KBM-7 (cell line): ENCODE data around the gene LARP4B.
A peak's percentile ranks its signal among the peaks of the same experiment; 100 is the strongest.
"Not testable (repeated sequence)": the region's sequence is repeated elsewhere in the genome, so short reads cannot be mapped to it uniquely, and the experiment has no call there.

ENCODE experiments used
- DNase-seq: peaks from one replicate; pipeline ENCODE4 v3.0.0-alpha.2; 2015
- in situ Hi-C: fragments of 300-500 bp; cut with MboI; formaldehyde crosslinking; loops from 2 replicates; pipeline ENCODE4 v1.14.3; 2020; ENCODE audit warnings: low sequenced_read_pairs, low pct_unique_long_range_greater_than_20kb, mixed read lengths

Gene LARP4B

DNA sequence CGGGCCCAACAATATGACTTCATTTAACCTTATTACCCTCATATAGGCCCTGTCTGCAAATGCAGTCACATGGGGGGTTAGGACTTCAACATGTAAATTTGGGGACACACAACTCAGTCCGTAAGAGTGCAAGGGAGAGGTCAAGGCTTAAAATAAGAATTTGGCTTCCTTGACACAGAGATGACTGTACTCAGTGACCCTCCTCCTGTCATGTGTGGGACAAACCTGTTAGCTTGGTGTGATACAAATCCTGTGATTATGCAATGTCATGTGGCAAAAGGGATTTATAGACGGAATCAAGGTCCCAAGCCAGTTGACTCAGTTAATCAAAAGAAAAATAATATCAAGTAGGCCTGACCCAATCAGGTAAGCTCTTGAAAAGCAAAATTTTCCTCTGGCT lies 30.8 kb upstream of the LARP4B start:
- DNase-seq, result no peak
- in situ Hi-C loops, result no loop called here

DNA sequence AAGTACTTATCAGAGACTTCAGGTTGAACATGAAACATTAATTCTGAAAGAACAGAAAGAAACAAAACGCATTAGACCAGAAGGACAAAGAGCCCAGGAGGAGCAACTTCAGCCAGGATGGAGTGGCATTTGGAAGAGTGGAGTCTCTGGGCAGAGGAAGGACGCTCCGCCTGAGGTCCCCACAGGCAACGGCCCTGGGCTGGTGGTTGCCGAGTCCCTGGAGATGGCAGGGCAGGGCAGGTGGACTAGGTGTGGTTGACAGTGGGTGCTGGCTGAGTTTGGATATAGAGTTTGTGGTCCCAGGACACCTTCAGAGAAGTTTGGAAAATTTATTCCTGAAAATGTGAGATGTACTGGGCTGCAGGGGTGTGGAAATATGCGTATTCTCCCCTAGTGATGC lies 27.4 kb upstream of the LARP4B start:
- in situ Hi-C loops, result no loop called here
- DNase-seq, result no peak

DNA sequence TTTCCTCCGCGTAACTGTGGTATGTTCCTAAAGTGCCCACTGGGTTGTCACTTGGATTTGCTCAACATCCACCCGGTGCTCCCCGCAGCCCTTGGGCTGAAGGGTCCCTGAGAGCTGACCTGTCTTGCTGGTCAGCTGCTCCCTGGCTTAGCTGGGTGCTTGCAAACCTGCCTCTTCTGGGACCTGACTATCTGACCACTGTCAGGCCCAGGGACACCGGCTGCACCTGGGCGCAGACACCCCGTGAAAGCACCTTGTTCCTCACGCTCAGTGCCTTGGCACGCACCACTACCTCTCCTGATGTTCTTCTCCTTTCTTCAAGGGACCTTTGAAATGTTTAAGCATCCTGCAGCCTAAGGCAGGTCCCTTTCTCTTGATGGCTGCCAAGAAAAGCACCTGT lies 26.6 kb upstream of the LARP4B start:
- in situ Hi-C loops, result no loop called here
- no peak for DNase-seq

- in situ Hi-C loops, result no loop called here
- DNase-seq, result peak; percentile 26
Observed at GRCh38 chr10:955820-956217, 24.3 kb upstream of the LARP4B start.

DNA sequence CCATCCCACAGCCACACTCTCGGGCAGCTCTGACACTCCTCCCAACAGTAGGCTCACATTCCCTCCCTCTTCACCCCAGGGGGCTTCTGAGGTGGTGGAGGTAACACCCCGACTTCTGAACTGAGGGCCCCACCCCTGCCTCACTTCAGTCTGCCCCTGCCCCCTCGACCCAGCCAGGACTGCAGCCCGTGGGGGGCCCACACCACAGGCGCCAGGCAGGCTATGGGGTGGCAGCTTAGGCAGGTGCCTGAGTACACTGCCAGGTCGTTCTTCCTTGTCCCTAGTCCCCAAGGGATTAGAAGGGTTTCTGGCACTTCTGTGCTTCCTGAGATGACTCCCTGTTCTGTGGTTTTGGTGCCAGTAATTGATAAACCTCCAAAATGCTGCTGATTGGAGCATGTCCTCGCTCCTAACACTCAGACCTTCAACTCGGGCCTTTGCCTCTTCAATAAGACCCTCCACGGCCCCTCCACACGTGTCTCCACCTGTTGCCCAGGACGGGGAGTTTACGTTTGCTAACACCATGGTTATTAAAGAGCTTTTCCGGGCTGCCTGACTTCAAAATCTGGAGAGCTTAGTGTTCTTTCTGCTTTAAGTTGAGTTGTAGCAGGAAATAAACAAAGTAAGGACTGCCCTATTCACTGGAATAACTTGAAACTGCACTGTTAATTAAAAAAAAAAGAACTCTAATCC lies 23.8 kb upstream of the LARP4B start:
- in situ Hi-C loops, result no loop called here
- DNase-seq, result no peak

DNA sequence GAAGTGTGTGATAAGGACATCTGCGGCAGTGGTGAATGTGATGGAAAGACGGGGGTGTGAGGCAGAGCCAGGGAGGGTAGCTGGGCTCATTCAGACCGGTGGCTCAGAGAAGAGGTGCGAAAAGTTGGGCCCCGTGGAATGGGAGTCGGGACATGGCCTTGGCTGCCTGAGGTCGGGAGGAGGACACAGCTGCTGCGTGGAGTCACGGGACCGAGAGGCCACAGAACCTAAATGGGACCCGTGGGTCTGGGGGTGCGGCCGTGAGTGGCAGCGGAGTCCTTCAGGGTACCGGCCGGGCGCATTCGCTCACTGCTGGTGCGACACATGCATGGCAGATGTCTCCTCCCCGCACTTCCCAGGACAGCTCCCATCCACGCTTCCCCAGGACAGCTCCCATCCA lies 22.9 kb upstream of the LARP4B start:
- DNase-seq, result no peak
- in situ Hi-C loops, result no loop called here

- in situ Hi-C loops, result no loop called here
- DNase-seq, result no peak
Observed at GRCh38 chr10:953836-954235, 22.3 kb upstream of the LARP4B start.

DNA sequence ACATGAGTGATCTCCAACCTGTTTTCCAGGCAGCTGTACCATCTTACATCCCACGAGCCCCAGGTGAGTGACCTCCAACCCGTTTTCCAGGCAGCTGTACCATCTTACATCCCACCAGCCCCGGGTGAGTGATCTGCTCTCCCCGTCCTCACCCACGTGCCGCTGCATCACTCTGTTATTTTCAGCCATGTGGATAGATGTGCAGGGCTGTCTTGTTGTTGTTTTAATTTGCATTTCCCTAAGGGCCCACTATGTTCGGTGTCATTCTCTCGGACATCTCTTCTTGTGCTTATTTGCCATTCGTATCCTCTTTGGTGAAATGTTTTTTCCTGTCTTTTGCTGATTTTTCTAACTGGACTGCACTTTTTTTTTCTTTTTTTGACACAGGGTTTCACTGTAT lies 17.9 kb upstream of the LARP4B start:
- in situ Hi-C loops, result no loop called here
- no peak for DNase-seq

GRCh38 chr10:948347-948746 lies 16.8 kb upstream of the LARP4B start:
- DNase-seq, result no peak
- in situ Hi-C loops, result no loop called here

DNA sequence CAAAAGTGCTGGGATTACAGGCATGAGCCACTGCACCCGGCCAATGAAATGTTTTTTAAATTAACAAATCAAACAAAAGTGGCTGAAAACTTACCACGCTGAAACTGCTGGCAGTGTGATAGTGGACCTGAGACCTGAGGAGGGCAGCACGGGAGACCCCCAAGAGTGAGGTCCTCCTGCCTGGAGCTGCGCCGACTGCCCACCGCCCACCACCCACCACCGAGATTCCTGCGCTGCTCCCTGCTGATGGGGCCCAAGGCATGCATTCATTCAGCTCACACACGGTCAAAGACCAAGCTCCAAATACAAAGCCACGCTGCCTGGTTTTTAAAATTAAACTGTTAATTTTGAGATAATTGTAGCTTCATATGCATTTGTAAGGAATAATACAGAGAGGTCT lies 16.4 kb upstream of the LARP4B start:
- in situ Hi-C loops, result no loop called here
- DNase-seq, result no peak

- in situ Hi-C loops, result no loop called here
- no peak for DNase-seq
Observed at GRCh38 chr10:947051-947450, 15.5 kb upstream of the LARP4B start.

DNA sequence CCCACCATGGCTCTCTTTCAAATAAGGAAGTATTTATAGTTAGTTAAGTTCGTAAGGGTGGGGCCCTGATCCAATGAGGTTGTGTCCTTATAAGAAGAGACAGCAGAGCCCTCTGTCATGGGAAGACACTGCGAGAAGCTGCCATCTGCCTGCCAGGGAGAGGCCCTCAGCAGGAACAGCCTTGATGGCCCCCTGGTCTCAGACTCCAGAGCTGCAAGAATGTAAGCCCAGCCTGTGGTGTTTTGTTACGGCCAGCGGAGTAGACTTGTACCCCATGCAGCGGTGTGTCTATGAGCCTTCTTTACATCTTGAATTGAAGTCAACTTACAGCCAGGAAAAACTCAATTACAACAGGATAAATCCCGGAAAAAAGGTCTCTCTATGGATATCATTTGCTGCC lies 14.3 kb upstream of the LARP4B start:
- in situ Hi-C loops, result no loop called here

GRCh38 chr10:944034-944831 lies 12.7 kb upstream of the LARP4B start:
- DNase-seq, result peak; percentile 60
- in situ Hi-C loops, result no loop called here

More for the DNA sequence above, 14.3 kb upstream of the LARP4B start:
- DNase-seq, result no peak

DNA sequence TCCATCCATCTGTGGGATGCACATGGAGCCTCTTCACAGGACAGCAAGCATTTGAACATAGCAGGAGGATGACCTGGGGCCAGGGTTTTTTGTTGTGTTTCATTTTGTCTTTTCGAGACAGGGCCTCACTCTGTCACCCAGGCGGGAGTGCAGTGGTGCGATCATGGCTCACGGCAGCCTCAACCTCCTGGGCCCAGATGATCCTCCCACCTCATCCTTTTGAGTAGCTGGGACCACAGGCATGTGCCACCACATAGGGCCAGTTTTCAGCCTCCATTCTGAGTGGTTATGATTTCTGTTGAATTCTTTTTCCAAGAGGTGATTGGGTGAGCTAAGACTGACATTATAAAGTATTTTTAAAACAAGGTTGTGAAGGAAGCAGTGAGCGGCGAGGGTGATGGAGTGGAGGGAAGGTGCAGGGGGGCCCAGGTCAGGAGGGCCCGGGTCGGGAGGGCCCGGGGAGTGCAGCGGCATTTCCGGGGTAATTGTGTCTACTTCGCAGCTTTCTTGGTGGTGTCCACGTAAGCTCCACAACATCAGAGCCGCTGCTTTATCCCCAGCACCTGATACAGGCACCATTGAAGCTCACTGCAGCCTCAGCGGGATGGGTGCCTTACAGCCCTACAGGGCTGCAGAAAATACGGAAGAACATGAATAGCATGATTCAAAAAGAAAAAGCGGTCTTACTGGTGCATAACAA lies 12.0 kb upstream of the LARP4B start:
- in situ Hi-C loops, result no loop called here
- DNase-seq, result no peak

DNA sequence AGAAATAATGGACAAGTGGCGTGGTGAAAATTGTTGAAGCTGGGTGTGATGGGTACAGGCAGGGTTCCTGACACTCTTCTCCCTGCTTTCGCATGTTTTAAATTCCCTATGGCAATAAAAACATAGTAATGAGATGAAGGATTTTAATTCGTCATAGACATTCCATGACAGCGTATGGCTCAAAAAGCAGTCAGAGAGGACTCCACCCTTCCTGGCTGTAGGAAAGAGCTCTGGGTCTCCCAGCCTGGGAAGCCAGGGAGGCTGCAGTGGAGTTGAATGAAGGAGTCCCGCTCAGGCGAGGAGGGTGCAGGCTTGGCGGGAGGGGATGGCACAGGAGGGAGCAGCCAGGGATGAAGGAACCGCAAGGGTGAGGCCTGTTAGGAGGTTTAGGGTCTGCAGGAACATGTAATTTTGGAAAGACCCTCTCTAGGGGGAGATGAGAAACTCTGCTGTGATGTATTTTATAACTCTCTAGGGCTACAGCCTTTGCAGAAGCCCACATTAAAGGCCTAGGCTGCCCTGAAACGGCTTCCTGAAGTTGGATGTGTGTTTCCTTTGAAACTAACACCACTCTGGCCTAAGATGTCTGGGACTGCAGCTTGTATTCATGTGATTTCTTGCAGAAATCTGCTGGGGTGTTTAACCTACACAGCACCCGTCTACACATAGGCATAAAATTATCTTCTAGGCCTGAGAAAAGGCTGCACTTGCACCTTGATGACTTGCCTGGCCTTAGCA lies 7.6 kb upstream of the LARP4B start:
- no peak for DNase-seq
- in situ Hi-C loops, result no loop called here

- in situ Hi-C loops, result no loop called here
- DNase-seq, result no peak
Observed at GRCh38 chr10:934746-935406, 3.4 kb upstream of the LARP4B start.

- DNase-seq, in situ Hi-C loops: not testable (repeated sequence)
Observed at GRCh38 chr10:934165-934564, 2.7 kb upstream of the LARP4B start.

DNA sequence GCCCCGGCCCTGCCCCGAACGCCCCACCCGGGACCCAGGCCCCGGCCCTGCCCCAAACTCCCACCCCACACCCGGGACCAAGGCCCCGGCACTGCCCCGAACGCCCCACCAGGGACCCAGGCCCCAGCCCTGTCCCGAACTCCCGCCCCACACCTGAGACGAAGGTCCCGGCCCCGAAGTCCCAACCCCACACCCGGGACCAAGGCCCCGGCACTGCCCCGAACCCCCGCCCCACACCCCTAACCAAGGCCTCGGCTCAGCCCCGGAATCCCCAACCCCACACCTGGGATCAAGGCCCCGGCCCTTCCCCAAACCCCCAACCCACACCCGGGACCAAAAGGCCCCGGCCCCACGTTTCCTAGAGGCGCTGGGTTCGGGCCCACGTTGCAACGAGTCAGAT lies 1.1 kb upstream of the LARP4B start:
- in situ Hi-C loops, result no loop called here
- DNase-seq, result no peak

- peak; percentile 37 for DNase-seq
- in situ Hi-C loops, result no loop called here
Observed at GRCh38 chr10:930625-931325, 730 bp downstream of the LARP4B start.
